Measurements from ENCODE around the gene WRNIP1. TPM values are rescaled to one million over a fixed set of nuclear protein-coding genes. Genes with fewer than 3 reads are reported as not detected.

The WRNIP1 gene
- total RNA-seq, 1 donor from 2014 or later = 31.5 TPM

- TF ChIP-seq CTCF (IDR thresholded peaks at IDR 0.05; ENCODE audit: insufficient read depth, low read depth, low read length) (no peak), EZH2 (IDR thresholded peaks at IDR 0.05; ENCODE audit: insufficient read depth, low read length) (no peak)
- Histone ChIP-seq H3K4me2 (ENCODE audit: low read length) (no peak overlapping the region), H4K20me1 (ENCODE audit: insufficient read depth, low read length) (peaks cover 68% of the 10 kb centered on the region), H3K36me3 (ENCODE audit: insufficient read depth, low read length) (peaks cover 7% of the 10 kb centered on the region), H3K27me3 (ENCODE audit: insufficient read depth, low read length) (no peaks in the 10 kb centered on the region), H3K79me2 (ENCODE audit: insufficient read depth, low read length) (peaks cover 78% of the 10 kb centered on the region), H3K4me1 (ENCODE audit: insufficient read depth, low read length) (no peaks in the 10 kb centered on the region), H3K9ac (ENCODE audit: low read length) (no peak overlapping the region), H3K27ac (ENCODE audit: low read depth, low read length) (no peak overlapping the region), H3K4me3 (ENCODE audit: insufficient read depth, low read depth, low read length) (no peak overlapping the region), H3K9me3 (ENCODE audit: insufficient read depth, low read depth, low read length) (no peaks in the 10 kb centered on the region), H2AFZ (ENCODE audit: low read depth, low read length) (no peak overlapping the region)
- FAIRE-seq = no peak
- peaks cover 10% of the 10 kb centered on the region for H3K4me1 Mint-ChIP-seq (ENCODE audit: low read depth, unreplicated experiment)
- H3K4me3 Mint-ChIP-seq (ENCODE audit: unreplicated experiment) = no peak overlapping the region
- DNase-seq (ENCODE audit: low read depth) = no peak
- peaks cover 18% of the 10 kb centered on the region for H3K36me3 Mint-ChIP-seq (ENCODE audit: low read depth, unreplicated experiment)
- no peaks in the 10 kb centered on the region for H3K9me3 Mint-ChIP-seq (ENCODE audit: unreplicated experiment)
- no peaks in the 10 kb centered on the region for H3K27me3 Mint-ChIP-seq (ENCODE audit: low read depth, unreplicated experiment)
- no peak overlapping the region for H3K27ac Mint-ChIP-seq (ENCODE audit: unreplicated experiment)
Observed at GRCh38 chr6:2783188-2783963, 18.2 kb downstream of the WRNIP1 start.

GRCh38 chr6:2784061-2784460 lies 18.9 kb downstream of the WRNIP1 start:
- Histone ChIP-seq H2AFZ (ENCODE audit: low read depth, low read length) (no peak overlapping the region), H3K36me3 (ENCODE audit: insufficient read depth, low read length) (peaks cover 4% of the 10 kb centered on the region), H3K27ac (ENCODE audit: low read depth, low read length) (no peak overlapping the region), H3K4me1 (ENCODE audit: insufficient read depth, low read length) (peaks cover 3% of the 10 kb centered on the region), H3K27me3 (ENCODE audit: insufficient read depth, low read length) (no peaks in the 10 kb centered on the region), H3K9me3 (ENCODE audit: insufficient read depth, low read depth, low read length) (no peaks in the 10 kb centered on the region), H3K9ac (ENCODE audit: low read length) (no peak overlapping the region), H3K79me2 (ENCODE audit: insufficient read depth, low read length) (peaks cover 71% of the 10 kb centered on the region), H3K4me3 (ENCODE audit: insufficient read depth, low read depth, low read length) (no peak overlapping the region), H4K20me1 (ENCODE audit: insufficient read depth, low read length) (peaks cover 61% of the 10 kb centered on the region), H3K4me2 (ENCODE audit: low read length) (no peak overlapping the region)
- H3K27me3 Mint-ChIP-seq (ENCODE audit: low read depth, unreplicated experiment) = no peaks in the 10 kb centered on the region
- DNase-seq (ENCODE audit: low read depth) = no peak
- no peak overlapping the region for H3K27ac Mint-ChIP-seq (ENCODE audit: unreplicated experiment)
- no peak for TF ChIP-seq CTCF (IDR thresholded peaks at IDR 0.05; ENCODE audit: insufficient read depth, low read depth, low read length)
- no peak for TF ChIP-seq EZH2 (IDR thresholded peaks at IDR 0.05; ENCODE audit: insufficient read depth, low read length)
- H3K4me3 Mint-ChIP-seq (ENCODE audit: unreplicated experiment) = no peak overlapping the region
- no peaks in the 10 kb centered on the region for H3K9me3 Mint-ChIP-seq (ENCODE audit: unreplicated experiment)
- FAIRE-seq = no peak
- peaks cover 13% of the 10 kb centered on the region for H3K4me1 Mint-ChIP-seq (ENCODE audit: low read depth, unreplicated experiment)
- H3K36me3 Mint-ChIP-seq (ENCODE audit: low read depth, unreplicated experiment) = peaks cover 16% of the 10 kb centered on the region

DNA sequence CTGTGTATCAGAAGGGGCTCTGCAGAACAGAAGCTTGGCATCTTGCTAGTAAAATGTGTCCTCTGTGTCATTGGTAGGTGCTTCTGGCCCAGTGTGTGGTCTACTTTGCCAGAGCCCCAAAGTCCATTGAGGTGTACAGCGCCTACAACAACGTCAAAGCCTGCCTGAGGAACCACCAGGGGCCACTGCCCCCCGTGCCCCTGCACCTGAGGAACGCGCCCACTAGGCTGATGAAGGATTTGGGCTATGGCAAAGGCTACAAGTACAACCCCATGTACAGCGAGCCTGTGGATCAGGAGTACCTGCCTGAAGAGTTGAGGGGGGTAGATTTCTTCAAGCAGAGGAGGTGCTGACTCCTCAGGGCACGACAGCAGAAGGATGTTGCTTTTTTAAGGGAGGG lies 19.7 kb downstream of the WRNIP1 start:
- H3K4me2 ChIP-seq (ENCODE audit: low read length) = no peak overlapping the region
- Mint-ChIP-seq H3K4me1 (ENCODE audit: low read depth, unreplicated experiment) (peaks cover 17% of the 10 kb centered on the region), H3K36me3 (ENCODE audit: low read depth, unreplicated experiment) (peaks cover 11% of the 10 kb centered on the region), H3K27me3 (ENCODE audit: low read depth, unreplicated experiment) (no peaks in the 10 kb centered on the region), H3K4me3 (ENCODE audit: unreplicated experiment) (no peak overlapping the region), H3K9me3 (ENCODE audit: unreplicated experiment) (no peaks in the 10 kb centered on the region), H3K27ac (ENCODE audit: unreplicated experiment) (peak overlapping the region; percentile 18)
- no peak overlapping the region for H3K9ac ChIP-seq (ENCODE audit: low read length)
- no peak for DNase-seq (ENCODE audit: low read depth)
- no peaks in the 10 kb centered on the region for H3K9me3 ChIP-seq (ENCODE audit: insufficient read depth, low read depth, low read length)
- no peak for TF ChIP-seq EZH2 (IDR thresholded peaks at IDR 0.05; ENCODE audit: insufficient read depth, low read length)
- TF ChIP-seq CTCF (IDR thresholded peaks at IDR 0.05; ENCODE audit: insufficient read depth, low read depth, low read length) = no peak
- H3K4me1 ChIP-seq (ENCODE audit: insufficient read depth, low read length) = peaks cover 8% of the 10 kb centered on the region
- H3K27ac ChIP-seq (ENCODE audit: low read depth, low read length) = no peak overlapping the region
- no peaks in the 10 kb centered on the region for H3K36me3 ChIP-seq (ENCODE audit: insufficient read depth, low read length)
- H2AFZ ChIP-seq (ENCODE audit: low read depth, low read length) = no peak overlapping the region
- peaks cover 63% of the 10 kb centered on the region for H3K79me2 ChIP-seq (ENCODE audit: insufficient read depth, low read length)
- H3K4me3 ChIP-seq (ENCODE audit: insufficient read depth, low read depth, low read length) = no peak overlapping the region
- H4K20me1 ChIP-seq (ENCODE audit: insufficient read depth, low read length) = peaks cover 54% of the 10 kb centered on the region
- no peaks in the 10 kb centered on the region for H3K27me3 ChIP-seq (ENCODE audit: insufficient read depth, low read length)
- FAIRE-seq = no peak

Measured in astrocyte (in vitro differentiated cells and primary cell).